Fibroblast of skin of abdomen (primary cell): Measurements from ENCODE around the gene GNAZ.

Experiments
- DNase-seq: peaks from one replicate; pipeline ENCODE4 v3.0.0-alpha.2; 2013

The GNAZ gene

DNA sequence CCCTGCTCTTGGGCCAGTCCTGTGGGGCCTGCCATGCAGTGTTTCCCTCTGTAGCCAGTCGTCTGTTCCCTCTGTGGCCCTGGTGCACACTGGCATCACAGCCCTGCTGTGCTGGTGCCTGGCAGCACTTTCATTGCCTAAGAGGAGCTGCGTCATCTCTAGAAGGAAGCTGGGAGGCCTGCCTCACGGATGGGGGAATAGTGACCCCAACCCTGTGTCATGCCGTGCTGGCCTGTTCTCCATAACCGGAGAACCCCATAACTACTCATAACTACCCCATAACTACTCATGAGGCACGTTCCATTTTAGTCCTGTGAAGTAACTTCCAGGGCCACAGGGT is 88.9 kb downstream of the GNAZ start:
- DNase-seq = no peak

DNA sequence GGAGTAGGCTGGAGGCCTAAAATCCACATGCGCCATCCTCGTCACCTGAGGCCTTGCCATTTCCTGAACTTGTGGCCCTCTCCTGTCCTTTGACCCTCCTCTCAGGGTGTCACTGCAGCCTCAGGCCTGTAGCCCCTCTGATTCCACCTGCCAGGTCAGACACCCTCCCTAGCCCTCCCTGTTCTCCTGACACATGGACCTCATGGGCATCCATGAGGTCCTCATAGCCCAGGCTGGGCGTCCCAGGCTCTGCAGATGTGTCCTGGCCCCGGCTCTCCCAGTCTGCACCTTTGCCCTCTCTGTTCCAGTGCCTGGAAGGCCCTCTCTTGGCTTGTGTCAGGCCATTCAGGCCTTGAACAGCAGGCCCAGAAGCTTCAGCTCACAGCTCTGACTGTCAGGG is 90.7 kb downstream of the GNAZ start:
- no peak for DNase-seq

DNA sequence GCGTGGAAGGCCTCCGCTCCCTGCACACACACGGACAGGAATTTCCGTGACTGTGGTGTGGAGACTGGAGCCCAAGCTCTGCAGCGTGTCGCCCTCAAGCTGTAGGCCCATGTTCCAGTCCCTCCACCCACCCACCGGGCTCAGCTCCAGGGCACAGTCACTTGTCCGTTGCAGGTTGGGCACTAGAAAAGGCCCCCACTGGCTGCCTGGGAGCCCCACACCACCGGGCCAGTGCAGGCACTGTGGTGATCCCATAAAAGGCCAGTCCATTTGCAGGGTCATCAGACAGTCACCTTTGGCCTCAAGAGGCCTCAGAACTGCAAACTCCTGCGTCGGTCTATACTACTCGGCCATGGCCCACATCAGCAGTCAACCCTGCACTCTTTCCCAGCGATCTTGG is 91.3 kb downstream of the GNAZ start:
- DNase-seq = no peak

DNA sequence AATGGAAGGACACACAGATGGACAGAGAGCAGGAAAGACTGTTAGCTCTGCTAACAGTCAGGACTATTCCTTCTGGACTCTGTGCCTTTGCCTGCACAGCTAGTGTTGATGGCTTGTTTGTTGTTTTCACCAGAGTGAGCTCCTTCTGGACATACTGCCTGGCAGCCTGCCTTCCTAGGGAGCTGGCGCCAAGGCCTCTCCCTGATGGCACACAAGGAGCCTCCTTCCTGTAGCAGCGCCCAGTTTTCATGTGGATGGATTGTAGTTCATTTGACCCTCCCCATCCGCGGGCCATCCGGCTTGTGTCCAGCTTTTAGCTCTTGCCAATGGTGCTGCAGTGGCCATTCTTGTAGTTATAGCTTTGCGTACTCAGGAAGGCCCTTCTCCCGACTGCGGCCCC is 93.3 kb downstream of the GNAZ start:
- no peak for DNase-seq

DNA sequence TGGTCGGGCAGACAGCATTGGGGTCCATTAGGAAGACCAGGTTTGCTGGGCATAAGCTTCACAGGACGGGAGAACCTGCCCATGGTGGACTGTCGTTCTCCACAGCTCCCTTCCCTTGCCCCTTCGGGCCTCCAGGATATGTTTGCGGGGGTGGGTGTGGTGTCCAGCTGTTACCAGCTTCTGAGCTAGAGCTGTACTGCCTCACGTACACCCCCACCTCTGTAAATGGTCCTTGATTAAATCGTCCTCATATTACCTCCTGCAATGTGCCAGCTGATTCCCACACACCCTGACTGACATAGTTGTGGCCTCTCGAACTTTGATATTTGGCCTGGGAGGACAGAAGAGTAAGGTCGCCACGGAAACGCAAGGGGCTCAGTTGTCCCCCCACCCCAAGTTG is 93.8 kb downstream of the GNAZ start:
- DNase-seq = no peak

DNA sequence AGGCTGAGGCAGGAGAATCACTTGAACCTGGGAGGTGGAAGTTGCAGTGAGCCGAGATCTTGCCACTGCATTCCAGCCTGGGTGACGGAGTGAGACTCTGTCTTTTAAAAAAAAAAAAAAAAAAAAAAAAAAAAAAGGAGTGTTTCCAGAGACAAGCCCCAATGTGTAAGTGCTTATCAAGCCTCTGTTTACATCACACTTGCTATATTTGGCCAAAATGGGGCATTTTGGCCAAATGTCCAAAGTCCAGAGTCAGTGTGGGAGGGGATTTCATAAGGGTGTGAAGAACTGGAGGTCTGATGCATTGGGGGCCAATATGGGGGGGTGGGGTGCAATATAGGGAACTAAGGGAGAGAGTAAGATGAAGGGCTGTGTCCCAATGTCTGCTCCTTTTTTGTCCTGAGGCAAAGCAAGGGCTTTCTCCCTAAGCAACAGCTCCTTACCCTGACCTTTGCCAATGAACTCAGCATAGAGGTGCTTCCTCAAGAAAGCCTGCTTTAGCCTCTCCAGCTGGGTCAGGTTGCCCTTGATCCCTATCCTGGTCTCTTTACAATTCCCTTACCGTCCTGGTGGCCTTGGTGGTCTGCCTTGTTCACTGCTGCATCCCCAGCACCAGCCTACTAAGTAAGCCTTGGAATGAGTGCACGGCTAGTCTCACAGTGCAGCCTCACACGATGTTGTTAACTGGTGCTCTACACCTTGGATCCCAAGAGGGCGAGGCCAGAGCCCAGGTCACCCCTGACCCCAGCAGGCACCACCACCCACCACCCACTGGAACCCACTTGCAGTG is 95.9 kb downstream of the GNAZ start:
- no peak for DNase-seq

DNA sequence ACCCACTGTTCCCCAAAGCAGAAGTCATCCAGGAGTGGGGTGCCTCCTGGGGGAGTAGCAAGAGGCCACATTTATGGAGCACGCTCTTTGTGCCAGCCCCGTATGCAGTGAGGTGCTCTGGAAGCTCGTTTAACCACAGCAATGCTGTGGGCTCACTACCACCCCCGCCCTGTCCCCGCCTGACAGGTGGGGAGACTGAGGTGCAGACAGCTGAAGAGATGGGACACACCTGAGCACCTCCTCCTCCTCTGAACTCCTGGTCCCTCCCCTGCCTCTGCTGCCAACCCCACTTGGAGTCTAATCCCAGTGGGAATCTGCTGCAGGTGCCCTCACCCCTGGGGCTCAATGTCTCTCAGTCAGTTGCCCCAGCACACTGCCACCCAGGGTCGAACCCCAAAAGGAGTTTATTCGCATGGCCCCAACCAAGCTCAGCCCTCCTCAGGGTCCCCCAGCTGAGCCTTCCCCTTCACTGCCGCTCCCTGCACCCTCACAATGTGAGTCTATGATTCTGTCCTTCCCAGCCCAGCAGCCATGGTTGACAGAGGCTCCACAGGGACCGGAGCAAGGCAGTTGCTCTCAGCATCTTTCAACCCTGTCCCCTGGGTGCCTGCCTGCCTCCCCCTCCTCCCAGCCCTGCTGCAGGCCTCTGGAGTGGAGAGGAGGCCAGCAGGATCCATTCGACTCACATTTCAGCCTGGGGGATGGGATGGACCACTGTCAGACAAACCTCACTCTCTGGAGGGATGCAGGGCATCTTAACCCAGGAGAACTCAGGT is 96.7 kb downstream of the GNAZ start:
- DNase-seq = no peak

DNA sequence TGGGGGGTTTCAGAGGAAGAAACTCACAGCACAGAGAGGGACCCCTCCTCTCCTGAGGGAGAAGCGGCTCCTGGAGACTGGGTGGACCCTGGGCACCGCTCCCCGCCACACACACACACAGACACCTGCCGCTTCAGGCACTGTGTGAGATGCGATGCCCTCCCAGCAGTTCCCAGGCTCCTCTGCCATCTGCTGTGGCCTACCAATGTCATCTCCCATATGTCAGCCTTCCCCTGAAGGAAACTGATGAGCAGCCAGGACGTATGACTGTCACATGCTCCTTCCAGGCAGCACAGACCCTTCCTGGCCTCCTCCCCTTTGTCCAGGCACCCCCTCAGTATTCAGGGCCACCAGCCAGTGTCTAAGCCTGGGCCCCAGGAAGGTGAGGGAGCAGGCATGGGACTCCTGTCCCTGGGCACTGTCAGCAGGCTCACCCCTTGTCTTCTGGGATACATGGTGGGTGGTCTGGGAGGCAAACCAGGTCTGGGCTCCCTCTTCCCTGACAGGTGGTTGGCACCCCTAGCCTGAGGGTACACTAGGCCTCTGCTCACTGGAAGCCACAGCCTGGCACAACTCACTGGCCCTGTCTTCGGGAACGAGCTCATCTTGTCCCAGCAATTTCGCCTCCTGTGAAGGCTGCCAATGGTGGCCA is 98.2 kb downstream of the GNAZ start:
- DNase-seq = no peak

DNA sequence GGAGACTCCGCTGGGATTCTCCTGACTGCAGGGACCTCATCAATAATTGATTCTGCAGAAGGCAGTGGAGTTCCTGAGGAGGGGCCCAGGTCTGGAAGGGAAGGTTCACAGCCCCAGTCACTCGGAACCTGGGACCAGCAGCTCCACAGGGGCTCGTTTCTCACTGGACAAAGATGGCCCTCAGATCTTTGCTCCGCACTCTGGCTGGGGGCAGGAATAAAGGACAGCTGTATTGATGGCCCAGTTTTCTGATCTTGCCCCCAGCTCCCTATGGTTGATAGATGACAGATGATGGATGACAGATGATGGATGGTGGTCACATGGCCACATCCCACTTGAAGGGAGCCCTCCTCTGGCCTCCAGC is 98.7 kb downstream of the GNAZ start:
- no peak for DNase-seq
